Measurements from ENCODE around the gene PSMB3. TPM values are rescaled to one million over a fixed set of nuclear protein-coding genes. Genes with fewer than 3 reads are reported as not detected.

PSMB3 gene
- 349 and 366 TPM in 2 replicates for total RNA-seq

DNA sequence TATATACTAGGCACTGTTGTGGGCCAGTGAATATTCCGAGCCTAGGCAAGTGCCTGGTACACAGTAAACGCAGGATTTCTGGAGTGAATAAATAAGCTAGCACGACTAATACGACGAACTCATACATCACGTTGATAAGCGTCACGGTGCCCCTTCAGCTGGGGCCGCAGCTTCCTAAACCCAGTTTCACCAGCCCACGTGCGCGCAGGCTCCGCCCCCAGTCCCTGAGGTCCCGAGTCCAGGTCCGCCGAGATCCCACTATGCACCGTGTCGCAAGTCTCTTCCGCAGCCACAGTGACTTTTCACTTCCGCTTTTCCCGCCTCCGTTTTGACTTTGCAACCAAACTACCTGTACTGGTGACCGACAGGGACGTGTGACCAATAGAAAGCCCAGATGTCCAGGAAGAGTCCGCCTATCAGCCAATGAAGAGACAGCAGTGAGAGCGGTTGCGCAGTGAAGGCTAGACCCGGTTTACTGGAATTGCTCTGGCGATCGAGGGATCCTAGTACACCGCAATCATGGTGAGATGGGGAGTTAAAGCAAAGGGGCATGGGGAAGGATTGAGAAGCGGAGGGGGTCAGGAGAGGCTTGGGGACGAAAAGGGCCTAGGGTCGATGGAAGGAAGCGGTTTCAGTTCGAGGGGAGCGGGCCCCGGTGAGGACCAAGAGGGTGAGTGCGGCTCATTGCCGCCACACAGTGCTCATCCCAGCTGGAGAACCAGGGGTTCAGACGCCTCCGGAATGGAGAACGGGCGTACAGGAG is at the start of gene PSMB3:
Gene PSMB3 (plus strand): TSS at position 434 of the 763 bp plus-strand sequence. CDS start 86 bp downstream, at position 520.
- peak within 1 kb of the TSS; percentile 97 for H3K4me3 Mint-ChIP-seq
- peak within 1 kb of the TSS; percentile 98 for H3K27ac Mint-ChIP-seq
- peak; percentile 97 for DNase-seq (ENCODE audit: low spot score)
- H3K36me3 Mint-ChIP-seq (ENCODE audit: low read depth) = peaks cover 20% of the 10 kb centered on the region
- peaks cover 14% of the 10 kb centered on the region for H3K27me3 Mint-ChIP-seq (ENCODE audit: insufficient read depth)
- intact Hi-C loops (cut with micrococcal nuclease) = loop anchor here (1.0 to 5.0 kb wide), 14 partner anchors 22 to 1360 kb away; partner anchors contain the start of genes CACNB1, CDK12, CISD3 and FBXL20
- no peaks in the 10 kb centered on the region for H3K9me3 Mint-ChIP-seq
- peaks cover 35% of the 10 kb centered on the region for H3K4me1 Mint-ChIP-seq (ENCODE audit: low read depth)

DNA sequence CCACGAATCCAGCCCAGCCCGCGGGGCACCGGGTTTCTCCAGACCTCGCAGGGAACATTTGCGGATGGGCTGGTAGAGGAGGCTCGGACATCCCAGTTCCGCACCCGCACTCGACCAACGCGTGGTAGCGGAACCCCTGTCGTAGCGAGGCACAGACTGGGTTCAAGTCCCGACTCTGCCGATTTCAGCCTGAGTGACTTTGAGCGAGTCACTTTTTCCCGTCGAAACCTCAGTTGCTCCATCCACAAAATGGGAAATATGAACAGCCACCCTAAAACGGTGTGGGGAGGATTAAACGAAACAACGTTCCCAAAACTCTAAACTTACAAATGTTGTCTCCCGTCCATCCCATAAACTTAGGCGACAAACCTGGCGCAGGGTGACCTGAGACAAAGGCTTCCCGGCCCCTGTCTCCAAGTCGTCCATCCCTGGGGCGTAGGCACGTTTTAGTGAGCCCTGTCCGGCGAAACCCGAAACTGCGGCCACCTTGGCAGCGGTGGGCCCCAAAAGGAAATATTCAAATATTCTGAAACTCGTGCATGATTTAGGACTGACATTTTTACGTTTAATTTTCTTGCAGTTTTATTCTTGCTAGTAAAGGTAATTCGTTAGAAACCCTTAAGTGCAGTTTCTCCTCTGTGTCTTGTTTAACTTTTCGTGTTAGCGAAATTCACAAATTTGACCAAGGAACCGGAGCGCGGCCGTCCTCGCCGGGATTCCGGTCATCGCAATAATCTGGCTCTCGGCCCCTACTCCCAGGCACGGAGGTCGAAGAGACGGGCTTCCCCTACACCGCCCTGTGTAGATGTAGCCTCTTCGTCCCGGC is 49.4 kb upstream of the PSMB3 start:
- peaks cover 23% of the 10 kb centered on the region for H3K36me3 Mint-ChIP-seq (ENCODE audit: low read depth)
- H3K4me3 Mint-ChIP-seq = peak overlapping the region; percentile 97
- peak overlapping the region; percentile 98 for H3K27ac Mint-ChIP-seq
- intact Hi-C loops (cut with micrococcal nuclease) = loop anchor here (5.0 to 10.0 kb wide), 4 partner anchors 149 to 1862 kb away; partner anchors contain the start of genes CCR7, FBXL20, RPL23 and SYNRG
- peaks cover 4% of the 10 kb centered on the region for H3K9me3 Mint-ChIP-seq
- peaks cover 66% of the 10 kb centered on the region for H3K4me1 Mint-ChIP-seq (ENCODE audit: low read depth)
- no peak for DNase-seq (ENCODE audit: low spot score)
- H3K27me3 Mint-ChIP-seq (ENCODE audit: insufficient read depth) = no peaks in the 10 kb centered on the region

GRCh38 chr17:38703742-38704605 is 48.6 kb upstream of the PSMB3 start:
- H3K4me1 Mint-ChIP-seq (ENCODE audit: low read depth) = peaks cover 65% of the 10 kb centered on the region
- H3K36me3 Mint-ChIP-seq (ENCODE audit: low read depth) = peaks cover 25% of the 10 kb centered on the region
- peak overlapping the region; percentile 98 for H3K27ac Mint-ChIP-seq
- DNase-seq (ENCODE audit: low spot score) = peak; percentile 66
- H3K4me3 Mint-ChIP-seq = peak overlapping the region; percentile 97
- intact Hi-C loops (cut with micrococcal nuclease) = loop anchor here (5.0 to 10.0 kb wide), 4 partner anchors 148 to 1861 kb away; partner anchors contain the start of genes CCR7, FBXL20, RPL23 and SYNRG
- H3K9me3 Mint-ChIP-seq = peaks cover 4% of the 10 kb centered on the region
- H3K27me3 Mint-ChIP-seq (ENCODE audit: insufficient read depth) = no peaks in the 10 kb centered on the region

DNA sequence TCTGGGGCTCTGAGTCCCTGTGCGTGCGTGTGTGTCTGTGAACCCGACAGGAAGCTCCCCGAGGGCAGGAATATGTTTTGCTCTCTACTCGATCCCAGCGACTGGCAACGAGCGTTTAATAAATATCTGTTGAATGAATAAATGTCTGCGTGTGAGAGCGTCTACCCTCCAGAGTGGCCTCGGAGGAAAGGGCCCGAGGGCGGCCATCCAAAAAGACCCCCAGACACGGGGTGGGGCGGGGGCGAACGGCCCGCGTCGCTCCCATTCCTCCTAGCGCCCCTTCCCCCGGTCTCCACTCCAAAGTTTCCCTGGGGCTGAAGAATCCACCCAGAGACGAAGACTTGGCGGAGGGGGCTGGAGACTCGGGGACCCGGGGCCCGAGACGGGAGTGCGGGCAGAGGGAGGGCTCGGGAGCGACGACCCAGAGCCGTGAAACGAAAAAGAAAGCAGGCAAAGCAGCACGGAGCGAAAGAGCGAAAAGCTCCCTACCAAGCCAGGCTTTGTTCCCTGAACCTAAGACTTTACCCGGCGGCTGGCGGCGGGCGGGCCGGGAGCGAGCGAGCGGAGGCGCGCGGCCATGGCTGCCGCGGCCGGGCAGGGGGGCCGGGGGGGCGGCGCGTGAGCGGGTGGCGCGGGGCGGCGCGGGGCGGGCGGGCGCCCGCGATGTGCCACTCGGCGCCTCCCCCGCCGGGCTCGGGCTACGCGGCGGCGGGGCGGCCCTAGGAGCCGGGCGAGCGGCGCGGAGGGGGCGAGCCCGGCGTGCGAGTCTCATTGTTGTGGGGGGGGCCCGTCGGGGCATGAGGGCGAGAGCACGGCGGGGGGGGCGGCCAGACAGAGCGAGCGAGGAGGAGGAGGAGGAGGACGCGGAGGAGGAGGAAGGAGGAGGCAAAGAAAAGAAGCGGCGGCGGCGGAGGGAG is 47.7 kb upstream of the PSMB3 start, which contains the start of gene MLLT6:
Gene MLLT6 (plus strand): TSS at position 668 of the 917 bp plus-strand sequence. CDS start 360 bp downstream, outside the sequence.
- intact Hi-C loops (cut with micrococcal nuclease) = loop anchor here (5.0 to 10.0 kb wide), 4 partner anchors 147 to 1860 kb away; partner anchors contain the start of genes CCR7, FBXL20, RPL23 and SYNRG
- Mint-ChIP-seq H3K27me3 (ENCODE audit: insufficient read depth) (no peaks in the 10 kb centered on the region), H3K4me1 (ENCODE audit: low read depth) (peaks cover 68% of the 10 kb centered on the region), H3K9me3 (peaks cover 4% of the 10 kb centered on the region), H3K4me3 (peak within 1 kb of the TSS; percentile 97), H3K27ac (peak within 1 kb of the TSS; percentile 98), H3K36me3 (ENCODE audit: low read depth) (peaks cover 32% of the 10 kb centered on the region)
- peak; percentile 71 for DNase-seq (ENCODE audit: low spot score)

GRCh38 chr17:38705523-38705802 is 47.1 kb upstream of the PSMB3 start:
- no peak overlapping the region for H3K27ac Mint-ChIP-seq
- H3K4me3 Mint-ChIP-seq = peak overlapping the region; percentile 93

GRCh38 chr17:38705803-38706504 is 46.6 kb upstream of the PSMB3 start:
- intact Hi-C loops (cut with micrococcal nuclease) = loop anchor here (1.0 to 10.0 kb wide), 3 partner anchors 9 to 1859 kb away; partner anchors contain the start of gene CCR7
- Mint-ChIP-seq H3K36me3 (ENCODE audit: low read depth) (peaks cover 39% of the 10 kb centered on the region), H3K4me3 (peak overlapping the region; percentile 93), H3K4me1 (ENCODE audit: low read depth) (peaks cover 70% of the 10 kb centered on the region), H3K27me3 (ENCODE audit: insufficient read depth) (no peaks in the 10 kb centered on the region), H3K9me3 (no peaks in the 10 kb centered on the region), H3K27ac (peak overlapping the region; percentile 95)
- no peak for DNase-seq (ENCODE audit: low spot score)

More at GRCh38 chr17:38705523-38705802, 47.1 kb upstream of the PSMB3 start:
- intact Hi-C loops (cut with micrococcal nuclease) = loop anchor here (10.0 kb wide), 1 partner anchor 1859 kb away; the partner anchor contains the start of gene CCR7
- Mint-ChIP-seq H3K4me1 (ENCODE audit: low read depth) (peaks cover 68% of the 10 kb centered on the region), H3K27me3 (ENCODE audit: insufficient read depth) (no peaks in the 10 kb centered on the region), H3K36me3 (ENCODE audit: low read depth) (peaks cover 34% of the 10 kb centered on the region), H3K9me3 (no peaks in the 10 kb centered on the region)
- no peak for DNase-seq (ENCODE audit: low spot score)

- peaks cover 41% of the 10 kb centered on the region for H3K36me3 Mint-ChIP-seq (ENCODE audit: low read depth)
- peaks cover 70% of the 10 kb centered on the region for H3K4me1 Mint-ChIP-seq (ENCODE audit: low read depth)
- no peaks in the 10 kb centered on the region for H3K27me3 Mint-ChIP-seq (ENCODE audit: insufficient read depth)
- no peak for DNase-seq (ENCODE audit: low spot score)
- intact Hi-C loops (cut with micrococcal nuclease) = loop anchor here (1.0 to 10.0 kb wide), 3 partner anchors 9 to 1858 kb away; partner anchors contain the start of gene CCR7
- peak overlapping the region; percentile 93 for H3K4me3 Mint-ChIP-seq
- H3K27ac Mint-ChIP-seq = peak overlapping the region; percentile 95
- H3K9me3 Mint-ChIP-seq = no peaks in the 10 kb centered on the region
Observed at GRCh38 chr17:38706505-38707216, 45.9 kb upstream of the PSMB3 start.

DNA sequence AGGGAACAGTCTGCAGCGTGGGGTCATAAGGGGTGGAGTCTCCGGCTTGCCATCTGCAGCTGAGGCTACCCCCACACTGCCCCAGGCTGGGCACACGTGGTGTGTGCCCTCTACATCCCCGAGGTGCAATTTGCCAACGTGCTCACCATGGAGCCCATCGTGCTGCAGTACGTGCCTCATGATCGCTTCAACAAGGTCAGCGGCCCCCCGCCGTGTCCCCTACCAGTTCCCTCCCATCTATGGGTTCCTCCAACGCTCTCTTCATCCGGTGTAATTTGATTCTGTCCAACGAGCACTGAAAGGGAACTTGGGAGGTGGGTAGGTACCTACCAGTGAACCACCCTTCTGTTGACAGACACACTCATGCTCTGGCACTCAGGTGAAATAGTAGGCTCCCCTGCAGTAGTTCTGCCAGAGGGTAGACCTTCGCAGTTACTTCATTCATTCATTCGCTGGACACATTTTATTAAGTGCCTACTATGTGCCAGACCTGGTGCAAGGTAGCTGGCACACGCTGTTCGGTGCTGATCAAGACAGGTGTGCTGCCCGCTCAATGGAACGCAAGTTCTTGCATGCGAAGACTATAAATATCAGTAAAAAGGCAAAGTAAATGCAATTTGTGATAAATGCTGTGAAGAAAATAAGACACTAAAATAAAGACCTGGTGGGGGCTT is 44.7 kb upstream of the PSMB3 start:
- intact Hi-C loops (cut with micrococcal nuclease) = loop anchor here (10.0 kb wide), 1 partner anchor 1857 kb away; the partner anchor contains the start of gene CCR7
- Mint-ChIP-seq H3K4me3 (peak overlapping the region; percentile 93), H3K4me1 (ENCODE audit: low read depth) (peaks cover 69% of the 10 kb centered on the region), H3K9me3 (no peaks in the 10 kb centered on the region), H3K27me3 (ENCODE audit: insufficient read depth) (no peaks in the 10 kb centered on the region), H3K27ac (peak overlapping the region; percentile 95), H3K36me3 (ENCODE audit: low read depth) (peaks cover 46% of the 10 kb centered on the region)
- no peak for DNase-seq (ENCODE audit: low spot score)

- no peak for DNase-seq (ENCODE audit: low spot score)
- no peaks in the 10 kb centered on the region for H3K9me3 Mint-ChIP-seq
- peak overlapping the region; percentile 11 for H3K27ac Mint-ChIP-seq
- no peaks in the 10 kb centered on the region for H3K27me3 Mint-ChIP-seq (ENCODE audit: insufficient read depth)
- peak overlapping the region; percentile 23 for H3K4me3 Mint-ChIP-seq
- H3K36me3 Mint-ChIP-seq (ENCODE audit: low read depth) = peaks cover 52% of the 10 kb centered on the region
- intact Hi-C loops (cut with micrococcal nuclease) = loop anchor here (10.0 kb wide), 1 partner anchor 1856 kb away; the partner anchor contains the start of gene CCR7
- peaks cover 62% of the 10 kb centered on the region for H3K4me1 Mint-ChIP-seq (ENCODE audit: low read depth)
Observed at GRCh38 chr17:38709104-38709820, 43.3 kb upstream of the PSMB3 start.
